K562 (cell line): ENCODE results near the gene CFAP92. TPM values are rescaled to one million over a fixed set of nuclear protein-coding genes. Genes with fewer than 3 reads are reported as not detected.

ENCODE experiments used
- ATAC-seq: fragments of 200-7000 bp; cut with Tn5 transposase; 3 replicates; pipeline ENCODE4 v1.9.1; 2020; ENCODE audit warnings: moderate library complexity
- BruUV-seq: library from RNA; stranded (reverse); fragments of 400-500 nt; replicated peaks from 2 replicates; lab custom pipeline; 2021; lab: Mats Ljungman, UMichigan
- CTCF ChIA-PET: fragments of 300-600 bp; formaldehyde crosslinking; extraction: SDS; loops from one replicate; lab custom pipeline; 2021; ENCODE audit warnings: low intra/inter-chr PET ratio; lab: Yijun Ruan, JAX
- POLR2A ChIA-PET: fragments of 300-600, 350-650 bp; sonication (Branson Sonifier 250); formaldehyde crosslinking; extraction: SDS; loops from one replicate; lab custom pipeline; 2021; ENCODE audit warnings: antibody characterized with exemption, inconsistent platforms; lab: Yijun Ruan, JAX
- DNase-seq, 4 experiments: peaks; one replicate each; pipeline versions ENCODE4 v3.0.0 to v3.0.0-alpha.2; 2011 to 2018; ENCODE audit warnings: low spot score in 3 of 4, mixed read lengths in 3 of 4; ENCODE audit errors: extremely low read depth in 1 of 4
- FAIRE-seq: peaks from 2 replicates; lab custom pipeline; 2011; peaks lifted over from hg19 to GRCh38; lab: Jason Lieb, UNC
- H2AFZ ChIP-seq: 2 replicates; pipeline ENCODE4 v1.6.0; 2011; ENCODE audit warnings: low read depth, low read length, control low read depth, inconsistent platforms
- H3K27ac ChIP-seq: fragments of 200-600 bp; 3 replicates; pipeline ENCODE4 v1.8.0; 2011; ENCODE audit warnings: low read depth, mild to moderate bottlenecking, control low read depth, inconsistent platforms, low read length, moderate library complexity, mixed read lengths; ENCODE audit errors: extremely low read depth
- H3K27me3 ChIP-seq, 2 experiments: fragments of 300-600 bp in 1 of 2; 2 replicates in 1 of 2; 3 replicates in 1 of 2; pipeline versions ENCODE4 v1.6.0 to v1.8.0; 2011; ENCODE audit warnings: inconsistent platforms in 2 of 2, low read length in 2 of 2, mild to moderate bottlenecking in 1 of 2, mixed read lengths in 1 of 2, moderate library complexity in 1 of 2; ENCODE audit not compliant: control insufficient read depth in 2 of 2, insufficient read depth in 2 of 2
- H3K36me3 ChIP-seq: fragments of 300-600 bp; 3 replicates; pipeline ENCODE4 v1.8.0; 2011; ENCODE audit warnings: mild to moderate bottlenecking, low read length, inconsistent platforms; ENCODE audit not compliant: control insufficient read depth, insufficient read depth
- H3K4me1 ChIP-seq, 2 experiments: fragments of 200-600 bp in 1 of 2; replicated peaks in 1 of 2; 2 replicates in 1 of 2; 3 replicates in 1 of 2; pipeline versions ENCODE4 v1.5.1 to v1.8.0; 2011; ENCODE audit warnings: inconsistent platforms in 2 of 2, low read length in 2 of 2, mild to moderate bottlenecking in 1 of 2, mixed read lengths in 1 of 2, moderate library complexity in 1 of 2; ENCODE audit not compliant: control insufficient read depth in 2 of 2, insufficient read depth in 2 of 2
- H3K4me2 ChIP-seq: 2 replicates; pipeline ENCODE4 v1.6.1; 2011; ENCODE audit warnings: low read length, control low read depth, inconsistent platforms, mixed read lengths; ENCODE audit not compliant: insufficient read depth
- H3K4me3 ChIP-seq: fragments of 200-600 bp; sonication (generic), shearing (Covaris generic); 2 replicates; pipeline ENCODE4 v1.5.1; 2016; ENCODE audit warnings: control low read depth, inconsistent platforms
- H3K79me2 ChIP-seq: fragments of 200-600 bp; 3 replicates; pipeline ENCODE4 v1.8.0; 2011; ENCODE audit warnings: low read length, inconsistent platforms; ENCODE audit not compliant: control insufficient read depth, insufficient read depth
- H3K9ac ChIP-seq, 2 experiments: 2 replicates each; pipeline versions ENCODE4 v1.6.0 to v1.6.1; 2011; ENCODE audit warnings: low read depth in 2 of 2, low read length in 2 of 2, control low read depth in 1 of 2, inconsistent platforms in 1 of 2, mild to moderate bottlenecking in 1 of 2, mixed read lengths in 1 of 2; ENCODE audit not compliant: insufficient read depth in 1 of 2
- H3K9me1 ChIP-seq: one replicate; pipeline ENCODE4 v1.6.0; 2011; ENCODE audit warnings: inconsistent platforms, mild to moderate bottlenecking, low read length, moderate library complexity; ENCODE audit not compliant: control insufficient read depth, insufficient read depth
- H3K9me3 ChIP-seq: replicated peaks from 2 replicates; pipeline ENCODE4 v1.5.1; 2011; ENCODE audit warnings: low read depth, low read length, inconsistent platforms; ENCODE audit not compliant: control insufficient read depth, insufficient read depth
- H4K20me1 ChIP-seq: replicated peaks from 2 replicates; pipeline ENCODE4 v1.6.1; 2011; ENCODE audit warnings: low read length, inconsistent platforms, mixed read lengths; ENCODE audit not compliant: control insufficient read depth, insufficient read depth
- RBFOX2 ChIP-seq: fragments of 200-400 bp; formaldehyde crosslinking; IDR thresholded peaks from 2 replicates; pipeline ENCODE4 v1.6.1; 2017; ENCODE audit warnings: low read depth, mild to moderate bottlenecking, low read length, moderate library complexity
- RHOXF2B ChIP-seq: fragments of 250-450 bp; sonication (Bioruptor Pico); conservative IDR thresholded peaks from 2 replicates; pipeline ENCODE4 v1.5.1; 2021
- WGBS: fragments of 100-300 bp; shearing (Covaris generic); methylation state at CpG from one replicate; pipeline ENCODE4 v1.1.6; 2016; ENCODE audit warnings: low coverage, mixed read lengths; ENCODE audit not compliant: insufficient coverage; ENCODE audit errors: missing lambda C conversion rate; 5-methylcytosine and 5-hydroxymethylcytosine counted together
- in situ Hi-C: fragments of 300-500 bp; cut with MboI; formaldehyde crosslinking; loops from 4 replicates; pipeline ENCODE4 v1.15.0; 2018; ENCODE audit warnings: inconsistent platforms, mixed read lengths
- intact Hi-C: fragments of 100-400 bp; cut with micrococcal nuclease; formaldehyde crosslinking; loops from 2 replicates; pipeline ENCODE4 v1.14.2; 2022
- polyA plus RNA-seq, 8 experiments: library from polyadenylated mRNA; depleted of rRNA in 4 of 8; stranded (reverse) in 5 of 8; unstranded in 3 of 8; fragments of >200 nt; fragmentation: Nextera tagmentation in 2 of 8; fragmentation: Illumina TruSeq in 1 of 8; extraction: Ambion mirVana in 2 of 8; extraction: Trizol in 1 of 8; gene quantifications; 2 replicates each; pipeline versions ENCODE4 v1.2.1 to v1.2.3, GENCODE V29; 2011 to 2014; ENCODE audit warnings: inconsistent platforms in 1 of 8, missing spikeins in 1 of 8
- total RNA-seq, 7 experiments: library from RNA; depleted of rRNA in 6 of 7; stranded (reverse); fragments of >200 nt in 6 of 7; fragmentation: Illumina TruSeq in 2 of 7; extraction: Trizol in 2 of 7; gene quantifications; 2 replicates each; pipeline versions ENCODE4 v1.2.1 to v1.2.3, GENCODE V29; 2011 to 2021; ENCODE audit warnings: low replicate concordance in 1 of 7
- TF ChIP-seq, protein P1 (sequence below): sonication (generic); formaldehyde crosslinking; IDR thresholded peaks from 2 replicates; pipeline ENCODE4 v1.8.1; 2023; ENCODE audit warnings: missing genetic modification reagents, mild to moderate bottlenecking, borderline replicate concordance
- TF ChIP-seq, protein P2 (sequence below): fragments of 250-450 bp; sonication (Bioruptor Pico); IDR thresholded peaks from 2 replicates; pipeline ENCODE4 v1.4.0; 2020; ENCODE audit warnings: mild to moderate bottlenecking, moderate library complexity, borderline replicate concordance

CFAP92 gene
- total and polyA plus RNA-seq, 9 of the 15 experiments (the other 6 are each of a cell fraction or from before 2014, with no cell fraction given), result 0.06 to 0.62 (median 0.36) TPM

DNA sequence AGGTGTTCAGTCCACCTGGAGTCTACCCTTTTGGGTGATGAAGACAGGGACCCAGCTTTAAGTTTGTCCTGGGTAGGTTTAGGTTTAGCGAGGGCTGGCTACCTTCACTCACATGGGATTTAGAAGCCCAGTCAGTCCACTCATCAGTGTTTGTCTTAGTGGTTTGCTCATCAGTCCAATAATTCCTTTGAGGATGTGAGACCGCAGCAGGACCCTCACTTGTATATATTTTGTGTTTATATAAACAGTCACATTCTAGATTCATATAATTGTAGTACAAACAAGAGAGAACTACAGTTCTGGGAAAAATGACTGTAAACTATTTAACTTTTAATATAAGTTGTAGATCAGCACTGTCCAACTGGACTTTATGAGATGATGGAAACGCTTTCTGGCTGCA lies 25.4 kb upstream of the CFAP92 start:
- Histone ChIP-seq H3K4me3 (no peak overlapping the region), H3K4me2 (no peak overlapping the region), H3K9me3 (no peaks in the 10 kb centered on the region), H3K9me1 (peaks cover 3% of the 10 kb centered on the region), H3K36me3 (no peaks in the 10 kb centered on the region), H2AFZ (no peak overlapping the region), H4K20me1 (0 out of 2 replicates have a peak, but pooled peaks cover 10% of the 10 kb centered on the region), H3K9ac (no peak overlapping the region), H3K27ac (no peak overlapping the region), H3K27me3 (no peaks in the 10 kb centered on the region), H3K79me2 (no peaks in the 10 kb centered on the region), H3K4me1 (peaks cover 27 to 38% of the 10 kb centered on the region in 2 experiments)
- POLR2A ChIA-PET, result no interaction called here
- 58% methylated on average over 3 of the region's 3 CpGs for WGBS
- intact Hi-C loops, result loop anchor here (5.0 kb wide), 1 partner anchor 142 kb away; the partner anchor contains the start of gene ACAD9
- no TSS peak for BruUV-seq
- no peak for ATAC-seq
- DNase-seq, result no peak
- FAIRE-seq, result no peak
- CTCF ChIA-PET, result no interaction called here
- in situ Hi-C loops, result no loop called here
- TF ChIP-seq RHOXF2B (CRISPR knock-in tag) (no peak), RBFOX2 (no peak)
- TF ChIP-seq, protein P1, sequence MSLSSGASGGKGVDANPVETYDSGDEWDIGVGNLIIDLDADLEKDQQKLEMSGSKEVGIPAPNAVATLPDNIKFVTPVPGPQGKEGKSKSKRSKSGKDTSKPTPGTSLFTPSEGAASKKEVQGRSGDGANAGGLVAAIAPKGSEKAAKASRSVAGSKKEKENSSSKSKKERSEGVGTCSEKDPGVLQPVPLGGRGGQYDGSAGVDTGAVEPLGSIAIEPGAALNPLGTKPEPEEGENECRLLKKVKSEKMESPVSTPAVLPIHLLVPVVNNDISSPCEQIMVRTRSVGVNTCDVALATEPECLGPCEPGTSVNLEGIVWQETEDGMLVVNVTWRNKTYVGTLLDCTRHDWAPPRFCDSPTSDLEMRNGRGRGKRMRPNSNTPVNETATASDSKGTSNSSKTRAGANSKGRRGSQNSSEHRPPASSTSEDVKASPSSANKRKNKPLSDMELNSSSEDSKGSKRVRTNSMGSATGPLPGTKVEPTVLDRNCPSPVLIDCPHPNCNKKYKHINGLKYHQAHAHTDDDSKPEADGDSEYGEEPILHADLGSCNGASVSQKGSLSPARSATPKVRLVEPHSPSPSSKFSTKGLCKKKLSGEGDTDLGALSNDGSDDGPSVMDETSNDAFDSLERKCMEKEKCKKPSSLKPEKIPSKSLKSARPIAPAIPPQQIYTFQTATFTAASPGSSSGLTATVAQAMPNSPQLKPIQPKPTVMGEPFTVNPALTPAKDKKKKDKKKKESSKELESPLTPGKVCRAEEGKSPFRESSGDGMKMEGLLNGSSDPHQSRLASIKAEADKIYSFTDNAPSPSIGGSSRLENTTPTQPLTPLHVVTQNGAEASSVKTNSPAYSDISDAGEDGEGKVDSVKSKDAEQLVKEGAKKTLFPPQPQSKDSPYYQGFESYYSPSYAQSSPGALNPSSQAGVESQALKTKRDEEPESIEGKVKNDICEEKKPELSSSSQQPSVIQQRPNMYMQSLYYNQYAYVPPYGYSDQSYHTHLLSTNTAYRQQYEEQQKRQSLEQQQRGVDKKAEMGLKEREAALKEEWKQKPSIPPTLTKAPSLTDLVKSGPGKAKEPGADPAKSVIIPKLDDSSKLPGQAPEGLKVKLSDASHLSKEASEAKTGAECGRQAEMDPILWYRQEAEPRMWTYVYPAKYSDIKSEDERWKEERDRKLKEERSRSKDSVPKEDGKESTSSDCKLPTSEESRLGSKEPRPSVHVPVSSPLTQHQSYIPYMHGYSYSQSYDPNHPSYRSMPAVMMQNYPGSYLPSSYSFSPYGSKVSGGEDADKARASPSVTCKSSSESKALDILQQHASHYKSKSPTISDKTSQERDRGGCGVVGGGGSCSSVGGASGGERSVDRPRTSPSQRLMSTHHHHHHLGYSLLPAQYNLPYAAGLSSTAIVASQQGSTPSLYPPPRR (CRISPR knock-in tag), result no peak
- TF ChIP-seq, protein P2, sequence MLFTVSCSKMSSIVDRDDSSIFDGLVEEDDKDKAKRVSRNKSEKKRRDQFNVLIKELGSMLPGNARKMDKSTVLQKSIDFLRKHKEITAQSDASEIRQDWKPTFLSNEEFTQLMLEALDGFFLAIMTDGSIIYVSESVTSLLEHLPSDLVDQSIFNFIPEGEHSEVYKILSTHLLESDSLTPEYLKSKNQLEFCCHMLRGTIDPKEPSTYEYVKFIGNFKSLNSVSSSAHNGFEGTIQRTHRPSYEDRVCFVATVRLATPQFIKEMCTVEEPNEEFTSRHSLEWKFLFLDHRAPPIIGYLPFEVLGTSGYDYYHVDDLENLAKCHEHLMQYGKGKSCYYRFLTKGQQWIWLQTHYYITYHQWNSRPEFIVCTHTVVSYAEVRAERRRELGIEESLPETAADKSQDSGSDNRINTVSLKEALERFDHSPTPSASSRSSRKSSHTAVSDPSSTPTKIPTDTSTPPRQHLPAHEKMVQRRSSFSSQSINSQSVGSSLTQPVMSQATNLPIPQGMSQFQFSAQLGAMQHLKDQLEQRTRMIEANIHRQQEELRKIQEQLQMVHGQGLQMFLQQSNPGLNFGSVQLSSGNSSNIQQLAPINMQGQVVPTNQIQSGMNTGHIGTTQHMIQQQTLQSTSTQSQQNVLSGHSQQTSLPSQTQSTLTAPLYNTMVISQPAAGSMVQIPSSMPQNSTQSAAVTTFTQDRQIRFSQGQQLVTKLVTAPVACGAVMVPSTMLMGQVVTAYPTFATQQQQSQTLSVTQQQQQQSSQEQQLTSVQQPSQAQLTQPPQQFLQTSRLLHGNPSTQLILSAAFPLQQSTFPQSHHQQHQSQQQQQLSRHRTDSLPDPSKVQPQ (CRISPR knock-in tag), result no peak
